Activated B cell treated with CpG ODN at 0.5 μM for 24 hours (primary cell): Measurements from ENCODE around the gene RCOR1. TPM values are rescaled to one million over a fixed set of nuclear protein-coding genes. Genes with fewer than 3 reads are reported as not detected.

Source experiments
- ATAC-seq: fragments of 200-7000 bp; cut with Tn5 transposase; one replicate; pipeline ENCODE4 v1.10.0; 2021; ENCODE audit warnings: low read depth, mild to moderate bottlenecking, moderate library complexity
- CTCF ChIA-PET: fragments of 350-600 bp; sonication (Branson Sonifier 250); formaldehyde crosslinking; loops from one replicate; lab custom pipeline; 2021; ENCODE audit warnings: antibody characterized with exemption; lab: Charles Lee
- POLR2A ChIA-PET: fragments of 350-600 bp; sonication (Branson Sonifier 250); formaldehyde crosslinking; loops from one replicate; lab custom pipeline; 2021; ENCODE audit warnings: antibody characterized with exemption; lab: Charles Lee
- DNase-seq: peaks from one replicate; pipeline ENCODE4 v3.0.0; 2022
- H3K27ac Mint-ChIP-seq: one replicate; pipeline ENCODE4 v1.8.0; 2020; ENCODE audit warnings: mixed read lengths
- H3K27me3 Mint-ChIP-seq: one replicate; pipeline ENCODE4 v1.8.0; 2021; ENCODE audit warnings: mixed read lengths
- H3K36me3 Mint-ChIP-seq: one replicate; pipeline ENCODE4 v1.8.0; 2021; ENCODE audit warnings: low read depth, mixed read lengths
- H3K4me1 Mint-ChIP-seq: one replicate; pipeline ENCODE4 v1.8.0; 2021; ENCODE audit warnings: mixed read lengths
- H3K4me3 Mint-ChIP-seq: one replicate; pipeline ENCODE4 v1.8.0; 2020; ENCODE audit warnings: mild to moderate bottlenecking, mixed read lengths
- H3K9me3 Mint-ChIP-seq: one replicate; pipeline ENCODE4 v1.8.0; 2020; ENCODE audit warnings: mixed read lengths
- intact Hi-C: fragments of 100-400 bp; cut with micrococcal nuclease; formaldehyde crosslinking; loops from one replicate; pipeline ENCODE4 v1.15.1; 2024
- total RNA-seq: library from RNA; stranded (reverse); gene quantifications from 2 replicates; pipeline ENCODE4 v1.2.3, GENCODE V29; 2022
- TF ChIP-seq, protein P1 (sequence below): fragments of 200-600 bp; IDR thresholded peaks from one replicate; pipeline ENCODE4 v1.8.0; 2022; ENCODE audit warnings: antibody characterized with exemption, mild to moderate bottlenecking

RCOR1 gene
- total RNA-seq, 1 donor from 2014 or later = 23.0 TPM

GRCh38 chr14:102696856-102697495 lies 104.5 kb downstream of the RCOR1 start:
- Mint-ChIP-seq H3K27ac (no peak overlapping the region), H3K4me3 (no peak overlapping the region), H3K9me3 (no peaks in the 10 kb centered on the region), H3K27me3 (no peaks in the 10 kb centered on the region), H3K36me3 (peaks cover 7% of the 10 kb centered on the region), H3K4me1 (peaks cover 35% of the 10 kb centered on the region)
- ChIA-PET CTCF (interaction anchor here (0.8 to 1.0 kb wide), 2 partner anchors 11 to 76 kb away, joined by 3 read pairs; no protein-coding TSS in a partner anchor), POLR2A (interaction anchor here (0.7 kb wide), 2 partner anchors 114 to 205 kb away, joined by 6 to 9 read pairs; no protein-coding TSS in a partner anchor)
- DNase-seq = no peak
- intact Hi-C loops = loop anchor here (5.0 kb wide), 1 partner anchor 380 kb away; no protein-coding TSS in a partner anchor
- no peak for ATAC-seq
- TF ChIP-seq, protein P1, sequence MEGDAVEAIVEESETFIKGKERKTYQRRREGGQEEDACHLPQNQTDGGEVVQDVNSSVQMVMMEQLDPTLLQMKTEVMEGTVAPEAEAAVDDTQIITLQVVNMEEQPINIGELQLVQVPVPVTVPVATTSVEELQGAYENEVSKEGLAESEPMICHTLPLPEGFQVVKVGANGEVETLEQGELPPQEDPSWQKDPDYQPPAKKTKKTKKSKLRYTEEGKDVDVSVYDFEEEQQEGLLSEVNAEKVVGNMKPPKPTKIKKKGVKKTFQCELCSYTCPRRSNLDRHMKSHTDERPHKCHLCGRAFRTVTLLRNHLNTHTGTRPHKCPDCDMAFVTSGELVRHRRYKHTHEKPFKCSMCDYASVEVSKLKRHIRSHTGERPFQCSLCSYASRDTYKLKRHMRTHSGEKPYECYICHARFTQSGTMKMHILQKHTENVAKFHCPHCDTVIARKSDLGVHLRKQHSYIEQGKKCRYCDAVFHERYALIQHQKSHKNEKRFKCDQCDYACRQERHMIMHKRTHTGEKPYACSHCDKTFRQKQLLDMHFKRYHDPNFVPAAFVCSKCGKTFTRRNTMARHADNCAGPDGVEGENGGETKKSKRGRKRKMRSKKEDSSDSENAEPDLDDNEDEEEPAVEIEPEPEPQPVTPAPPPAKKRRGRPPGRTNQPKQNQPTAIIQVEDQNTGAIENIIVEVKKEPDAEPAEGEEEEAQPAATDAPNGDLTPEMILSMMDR = no peak

DNA sequence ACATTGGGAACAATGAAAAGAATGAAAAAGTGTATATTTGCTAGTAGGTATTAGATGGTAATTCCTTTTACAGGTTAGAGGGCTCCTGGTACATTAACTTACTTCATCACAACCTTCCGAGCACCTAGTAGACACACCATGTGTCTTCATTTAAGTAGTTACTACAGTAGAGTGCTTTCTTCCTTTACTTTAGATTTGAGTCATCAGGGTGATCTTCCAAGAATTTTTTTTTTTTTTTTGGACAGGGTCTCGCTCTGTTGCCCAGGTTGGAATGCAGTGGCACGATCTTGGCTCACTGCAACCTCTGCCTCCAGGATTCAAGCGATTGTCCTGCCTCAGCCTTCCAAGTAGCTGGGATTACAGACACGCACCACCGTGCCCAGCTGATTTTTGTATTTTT lies 105.1 kb downstream of the RCOR1 start:
- Mint-ChIP-seq H3K36me3 (peaks cover 12% of the 10 kb centered on the region), H3K9me3 (no peaks in the 10 kb centered on the region), H3K4me1 (peaks cover 31% of the 10 kb centered on the region), H3K27ac (no peak overlapping the region), H3K4me3 (no peak overlapping the region), H3K27me3 (no peaks in the 10 kb centered on the region)
- ATAC-seq = no peak
- TF ChIP-seq, protein P1 = no peak
- intact Hi-C loops = loop anchor here (5.0 kb wide), 1 partner anchor 380 kb away; no protein-coding TSS in a partner anchor
- DNase-seq = no peak
- CTCF ChIA-PET = interaction anchor here (0.9 kb wide), 1 partner anchor 487 kb away, joined by 3 read pairs; no protein-coding TSS in a partner anchor
- POLR2A ChIA-PET = interaction anchor here (0.6 kb wide), 1 partner anchor 91 kb away, joined by 3 read pairs; no protein-coding TSS in a partner anchor

DNA sequence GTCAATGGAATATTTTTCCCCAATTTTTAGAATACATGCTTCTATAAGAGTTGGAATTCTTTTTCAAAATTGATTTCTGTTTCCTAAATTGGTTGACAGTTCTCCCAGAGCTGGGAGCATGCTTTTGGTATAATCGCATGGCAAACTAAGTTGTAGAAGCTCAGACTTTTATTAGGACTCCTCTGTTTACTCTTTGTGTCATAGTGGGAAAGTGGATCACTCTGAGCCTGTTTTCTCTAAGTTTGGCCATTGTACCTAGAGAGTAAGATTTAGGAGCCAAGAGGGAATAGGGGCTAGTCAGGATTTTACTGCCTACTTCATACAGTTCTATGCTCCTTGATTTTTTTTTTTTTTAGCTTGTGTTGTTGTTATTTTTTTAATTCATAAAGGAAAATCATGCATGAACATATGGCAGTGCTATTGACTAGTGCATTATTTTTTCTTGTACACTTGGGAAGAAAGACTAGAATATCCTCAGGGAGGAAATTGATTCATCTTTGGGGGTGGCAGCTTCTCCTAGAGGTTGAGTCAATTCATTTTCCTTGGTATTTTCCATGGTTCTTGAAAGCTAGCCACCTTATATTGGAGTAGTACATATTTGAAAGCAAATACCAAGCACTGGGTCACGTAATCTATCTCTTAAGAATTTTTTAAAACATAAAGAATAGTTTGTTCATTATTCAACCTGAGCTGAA lies 107.1 kb downstream of the RCOR1 start:
- no peak for DNase-seq
- Mint-ChIP-seq H3K27me3 (no peaks in the 10 kb centered on the region), H3K9me3 (peaks cover 6% of the 10 kb centered on the region), H3K4me1 (peaks cover 27% of the 10 kb centered on the region), H3K36me3 (peaks cover 27% of the 10 kb centered on the region), H3K4me3 (no peak overlapping the region), H3K27ac (no peak overlapping the region)
- intact Hi-C loops = loop anchor here (5.0 kb wide), 1 partner anchor 378 kb away; no protein-coding TSS in a partner anchor
- ChIA-PET CTCF (interaction anchor here (0.5 to 1.0 kb wide), 2 partner anchors 29 to 74 kb away, joined by 3 read pairs; no protein-coding TSS in a partner anchor), POLR2A (no interaction called here)
- TF ChIP-seq, protein P1 = no peak
- ATAC-seq = no peak

- Mint-ChIP-seq H3K27ac (peak overlapping the region; percentile 30), H3K4me3 (no peak overlapping the region), H3K9me3 (no peaks in the 10 kb centered on the region), H3K36me3 (peaks cover 56% of the 10 kb centered on the region), H3K27me3 (no peaks in the 10 kb centered on the region), H3K4me1 (peaks cover 6% of the 10 kb centered on the region)
- ChIA-PET CTCF (interaction anchor here (1.2 to 2.3 kb wide), 2 partner anchors 12 to 14 kb away, joined by 3 to 5 read pairs; no protein-coding TSS in a partner anchor), POLR2A (no interaction called here)
- TF ChIP-seq, protein P1 = no peak
- DNase-seq (no peak), ATAC-seq (no peak)
- intact Hi-C loops = loop anchor here (5.0 kb wide), 1 partner anchor 64 kb away; no protein-coding TSS in a partner anchor
Observed at GRCh38 chr14:102708494-102708893, 116.0 kb downstream of the RCOR1 start.
